GM19240 (cell line): ENCODE data around the gene SOD2.
"Not testable (repeated sequence)": the region's sequence is repeated elsewhere in the genome, so short reads cannot be mapped to it uniquely, and the experiment has no call there.

Source experiments
- DNase-seq: peaks from one replicate; pipeline ENCODE4 v3.0.0; 2011; ENCODE audit warnings: low spot score; ENCODE audit not compliant: insufficient read length

The SOD2 gene

DNA sequence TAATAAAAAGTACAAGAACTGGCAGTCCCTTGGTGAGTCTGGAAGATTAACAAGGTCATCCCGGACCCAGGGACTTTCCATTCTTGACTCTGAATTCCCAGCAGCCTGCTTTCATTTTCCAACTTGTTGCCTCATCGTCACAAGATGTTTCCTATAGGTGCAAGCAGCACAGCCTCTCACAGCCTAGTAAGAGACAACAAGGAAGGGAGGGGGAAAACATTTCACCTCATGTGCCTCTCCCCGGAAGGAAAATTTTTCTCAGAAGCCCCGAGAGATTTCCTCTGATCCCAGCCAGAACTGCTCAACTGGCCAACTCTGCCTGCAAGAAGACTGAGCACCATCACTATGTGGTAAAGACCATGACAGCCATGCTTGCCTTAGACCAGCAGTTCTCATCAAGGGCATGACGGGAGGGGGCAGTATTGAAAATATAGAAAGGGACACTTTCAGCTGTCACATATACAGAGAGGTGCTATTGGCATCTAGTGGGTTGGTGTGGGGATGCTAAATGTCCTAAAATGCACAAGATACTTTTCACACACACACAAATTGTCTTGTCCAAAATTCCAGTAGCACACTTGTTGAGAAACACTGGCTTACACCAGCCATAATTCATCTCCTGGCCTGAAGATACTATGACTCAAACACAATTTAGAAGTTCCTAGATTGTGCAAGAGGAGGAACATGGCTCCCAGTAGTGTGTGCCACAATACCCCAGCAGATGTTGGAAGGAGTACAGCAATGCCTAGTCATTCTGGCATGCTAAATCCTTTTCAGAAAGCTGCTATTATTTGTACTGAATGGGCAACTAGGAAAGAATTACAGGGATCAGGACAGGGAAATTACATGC lies 23.4 kb upstream of the SOD2 start:
- DNase-seq: no peak

DNA sequence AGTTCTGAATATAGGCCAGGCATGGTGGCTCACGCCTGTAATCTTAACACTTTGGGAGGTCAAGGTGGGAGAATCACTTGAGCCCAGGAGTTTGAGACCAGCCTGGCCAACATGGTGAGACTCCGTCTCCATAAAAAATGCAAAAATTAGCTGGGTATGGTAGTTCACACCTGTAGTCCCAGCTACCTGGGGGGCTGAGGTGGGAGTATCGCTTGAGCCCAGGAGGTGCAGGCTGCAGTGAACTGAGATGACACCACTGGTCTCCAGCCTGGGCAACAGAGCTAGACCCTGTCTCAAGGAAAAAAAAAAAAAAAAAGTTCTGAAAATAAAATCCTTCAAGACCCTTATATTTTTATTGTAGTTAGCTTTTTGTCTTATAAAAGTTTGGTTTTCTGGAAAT lies 22.6 kb upstream of the SOD2 start:
- no peak for DNase-seq

DNA sequence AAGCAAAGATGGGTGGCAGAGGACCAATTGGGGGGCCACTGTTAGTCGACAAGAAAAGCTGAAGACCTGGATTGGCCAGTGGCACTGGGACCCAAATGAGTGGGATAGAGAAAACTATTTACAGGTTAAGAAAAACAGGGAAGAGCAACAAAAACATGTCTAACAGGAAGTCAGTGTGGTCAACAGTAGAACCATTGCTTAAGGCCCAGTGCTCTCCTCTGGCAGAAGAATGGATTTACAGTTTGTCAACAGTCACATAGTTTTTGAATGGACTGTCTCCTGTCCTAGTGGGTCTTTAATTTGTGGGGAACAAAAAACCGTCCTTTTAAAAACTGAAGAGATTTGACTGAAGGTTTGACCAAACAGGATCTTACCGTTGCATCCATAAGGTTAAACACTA lies 22.1 kb upstream of the SOD2 start:
- no peak for DNase-seq

DNA sequence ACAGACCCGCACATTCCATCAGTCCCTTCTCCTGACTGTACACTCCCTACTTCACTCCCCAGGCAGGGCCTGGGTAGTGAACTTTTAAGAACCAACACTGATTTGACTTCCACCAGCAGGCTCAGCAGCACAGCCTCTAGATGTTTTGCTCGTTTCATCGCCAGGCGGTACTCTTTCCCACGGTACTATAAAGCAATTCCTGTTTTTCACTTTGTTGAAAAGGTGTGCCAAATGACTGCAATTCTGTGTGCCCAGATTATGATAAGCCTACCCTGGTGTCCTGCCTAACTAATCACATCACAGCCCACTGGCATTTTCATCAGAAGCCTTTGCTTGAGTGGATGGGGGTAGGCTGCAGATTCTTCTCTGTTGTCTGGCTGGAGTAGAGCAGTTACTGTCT lies 21.4 kb upstream of the SOD2 start:
- DNase-seq: no peak

DNA sequence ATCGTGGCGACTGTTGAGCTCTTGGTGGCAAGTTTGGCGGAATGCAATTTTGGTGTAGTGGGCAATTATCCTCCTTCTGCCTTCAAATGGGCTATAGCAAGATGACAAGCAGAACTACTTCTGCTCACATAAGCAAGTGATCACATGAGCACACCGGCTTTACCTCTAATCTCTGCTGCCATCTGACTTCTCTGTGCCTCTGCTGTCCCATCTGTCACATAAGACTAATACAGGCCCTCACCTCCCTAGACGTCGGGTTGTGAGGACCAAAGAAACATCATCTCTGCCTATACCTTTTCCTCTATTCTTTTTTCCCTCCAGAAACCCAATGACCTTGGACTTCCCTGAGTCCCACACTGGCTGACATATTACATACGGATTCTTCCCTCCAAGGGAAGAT lies 20.9 kb upstream of the SOD2 start:
- DNase-seq: no peak

GRCh38 chr6:159712389-159712788 lies 19.3 kb upstream of the SOD2 start:
- DNase-seq: not testable (repeated sequence)

DNA sequence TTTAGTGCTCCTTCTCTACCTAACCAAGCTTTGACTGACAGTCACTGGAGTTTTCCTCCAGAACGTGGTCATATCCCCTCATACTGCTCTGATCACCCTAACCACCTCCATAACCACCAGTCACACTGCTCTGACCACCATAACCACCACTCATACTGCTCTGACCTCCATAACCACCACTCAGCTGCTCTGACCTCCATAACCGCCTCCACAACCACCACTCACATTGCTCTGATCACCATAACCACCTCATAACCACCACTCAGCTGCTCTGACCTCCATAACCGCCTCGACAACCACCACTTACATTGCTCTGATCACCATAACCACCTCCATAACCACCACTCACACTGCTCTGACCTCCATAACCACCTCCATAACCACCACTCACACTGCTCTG lies 17.6 kb upstream of the SOD2 start:
- not testable (repeated sequence) for DNase-seq

DNA sequence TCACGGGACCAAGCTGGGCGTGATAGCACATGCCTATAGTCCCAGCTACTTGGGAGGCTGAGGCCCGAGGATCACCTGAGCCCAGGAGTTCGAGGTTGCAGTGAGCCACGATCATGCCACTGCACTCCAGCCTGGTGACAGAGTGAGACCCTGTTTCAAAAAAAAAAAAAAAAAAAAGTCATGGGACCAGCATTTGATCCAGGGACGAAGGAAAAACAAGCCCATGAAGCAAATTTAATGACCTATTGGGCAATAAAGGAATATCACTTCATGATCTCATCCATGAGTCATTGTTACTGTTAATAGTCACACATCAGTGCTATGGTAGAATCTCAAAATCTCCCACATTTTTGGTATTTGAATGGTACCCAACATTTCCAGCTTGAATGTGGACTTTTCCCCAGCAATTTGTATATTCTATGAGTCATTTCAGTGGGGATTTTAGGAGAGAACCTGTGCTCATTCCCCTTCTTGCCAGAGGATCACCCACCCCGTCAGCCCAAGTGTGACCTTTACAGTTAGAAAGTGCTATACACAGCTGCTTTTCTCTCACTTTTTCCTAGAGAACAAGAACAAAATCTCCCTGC lies 8.5 kb upstream of the SOD2 start:
- no peak for DNase-seq

GRCh38 chr6:159700970-159701369 lies 7.9 kb upstream of the SOD2 start:
- no peak for DNase-seq

DNA sequence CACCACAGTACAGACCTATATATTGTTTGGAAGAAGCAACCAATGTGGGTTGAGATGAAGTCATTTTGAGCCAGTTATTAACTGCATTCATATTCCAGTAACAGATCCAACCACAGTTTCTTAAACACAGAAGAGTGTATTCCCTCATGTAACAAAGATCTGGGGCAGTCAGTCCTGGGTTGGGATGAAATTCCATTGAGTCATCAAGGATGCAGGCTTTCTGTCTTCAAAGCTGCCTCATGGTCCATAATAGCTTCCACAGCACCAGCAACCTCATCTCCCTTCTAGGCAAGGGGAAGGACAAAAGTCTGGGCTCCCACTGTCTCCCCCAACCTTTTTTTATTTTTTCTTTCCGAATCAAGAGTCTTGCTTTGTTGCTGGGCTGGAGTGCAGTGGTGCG lies 2.9 kb upstream of the SOD2 start:
- DNase-seq: no peak

- DNase-seq: no peak
Observed at GRCh38 chr6:159693894-159694545, 979 bp upstream of the SOD2 start.

DNA sequence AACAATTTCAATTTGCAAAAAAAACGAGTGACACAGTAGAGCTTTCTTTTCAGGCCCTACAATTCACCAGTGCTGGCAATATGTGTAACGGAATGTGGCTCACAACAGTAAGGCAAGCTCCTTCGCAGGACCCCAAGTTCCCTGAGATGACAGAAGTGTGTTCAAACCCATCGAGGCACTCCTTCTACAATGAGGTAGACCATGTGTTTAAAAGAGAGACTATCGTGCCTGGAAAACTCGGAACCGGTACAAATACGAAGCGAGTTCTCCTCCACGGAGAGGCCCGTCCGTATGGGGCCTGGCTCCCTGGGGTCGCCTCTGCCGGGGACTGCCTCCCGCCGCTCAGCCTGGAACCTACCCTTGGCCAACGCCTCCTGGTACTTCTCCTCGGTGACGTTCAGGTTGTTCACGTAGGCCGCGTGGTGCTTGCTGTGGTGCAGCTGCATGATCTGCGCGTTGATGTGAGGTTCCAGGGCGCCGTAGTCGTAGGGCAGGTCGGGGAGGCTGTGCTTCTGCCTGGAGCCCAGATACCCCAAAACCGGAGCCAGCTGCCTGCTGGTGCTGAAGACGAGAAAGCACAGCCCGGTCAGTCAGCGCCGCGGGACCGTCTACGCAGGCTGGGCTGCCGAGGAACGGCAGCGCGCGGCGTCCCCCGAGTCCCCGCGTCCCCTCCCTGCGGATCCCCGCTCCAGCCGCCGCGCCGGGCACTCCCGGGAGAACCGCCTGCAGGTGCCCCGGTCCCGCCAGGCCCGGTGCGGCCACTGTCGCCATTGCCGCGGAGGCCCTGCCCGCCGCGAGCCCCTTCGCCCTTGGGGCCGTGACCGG lies 526 bp downstream of the SOD2 start:
- DNase-seq: peak; percentile 33

DNA sequence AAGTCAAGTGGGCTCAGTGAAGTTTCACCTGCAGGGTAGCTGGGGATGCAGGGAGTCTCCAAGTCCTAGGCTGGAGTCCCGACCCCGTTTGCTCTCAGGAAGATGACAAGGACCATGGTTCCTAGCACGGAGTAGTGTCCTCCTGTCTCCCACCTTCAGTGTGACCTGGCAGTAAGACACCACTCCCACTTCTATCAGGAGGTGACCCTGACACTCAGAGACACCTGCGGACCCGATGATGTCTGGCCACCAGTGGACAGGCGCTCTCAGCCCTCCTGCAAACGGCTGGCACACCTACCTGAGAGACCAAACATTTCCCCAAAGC lies 1.1 kb downstream of the SOD2 start:
- no peak for DNase-seq

- DNase-seq: no peak
Observed at GRCh38 chr6:159691133-159691962, 1.7 kb downstream of the SOD2 start.

GRCh38 chr6:159690135-159690534 lies 2.9 kb downstream of the SOD2 start:
- not testable (repeated sequence) for DNase-seq

GRCh38 chr6:159689001-159689400 lies 4.0 kb downstream of the SOD2 start:
- DNase-seq: no peak

- DNase-seq: no peak
Observed at GRCh38 chr6:159688266-159688905, 4.7 kb downstream of the SOD2 start.

DNA sequence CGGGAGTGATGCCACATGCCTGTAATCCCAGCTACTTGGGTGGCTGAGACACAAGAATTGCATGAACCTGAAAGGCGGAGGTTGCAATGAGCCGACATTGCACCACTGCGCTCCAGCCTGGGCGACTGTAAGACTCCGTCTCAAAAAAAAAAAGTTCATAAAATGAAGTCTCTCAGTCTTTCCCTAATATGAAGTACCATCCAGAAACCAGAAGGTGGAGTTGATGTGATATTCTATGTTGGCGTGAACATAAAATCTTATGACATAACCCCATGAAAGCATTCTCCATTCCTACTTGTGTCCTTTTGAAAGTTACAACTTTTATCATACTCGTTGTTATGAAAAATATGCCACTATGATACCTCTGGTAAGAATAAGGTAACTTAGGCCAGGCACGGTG lies 5.7 kb downstream of the SOD2 start:
- DNase-seq: no peak

DNA sequence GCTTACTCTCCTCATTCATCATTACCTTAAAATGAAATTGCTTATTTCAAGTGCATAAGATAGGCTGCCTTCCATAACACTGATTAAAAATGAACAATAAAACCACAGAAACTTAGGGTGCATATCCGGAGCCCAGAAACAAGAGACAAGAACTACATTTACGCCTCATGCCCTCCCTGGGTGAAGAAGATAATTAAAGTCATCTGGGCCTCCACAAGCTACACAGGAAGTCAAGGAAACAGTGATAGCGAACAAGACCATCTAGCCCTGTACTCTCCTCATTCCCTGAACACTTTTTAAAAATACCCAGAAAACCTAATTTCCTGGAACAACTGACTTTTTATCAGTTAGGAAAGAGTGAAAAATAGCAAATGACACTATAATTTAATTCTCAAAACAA lies 6.3 kb downstream of the SOD2 start:
- no peak for DNase-seq

GRCh38 chr6:159686040-159686439 lies 7.0 kb downstream of the SOD2 start:
- no peak for DNase-seq

DNA sequence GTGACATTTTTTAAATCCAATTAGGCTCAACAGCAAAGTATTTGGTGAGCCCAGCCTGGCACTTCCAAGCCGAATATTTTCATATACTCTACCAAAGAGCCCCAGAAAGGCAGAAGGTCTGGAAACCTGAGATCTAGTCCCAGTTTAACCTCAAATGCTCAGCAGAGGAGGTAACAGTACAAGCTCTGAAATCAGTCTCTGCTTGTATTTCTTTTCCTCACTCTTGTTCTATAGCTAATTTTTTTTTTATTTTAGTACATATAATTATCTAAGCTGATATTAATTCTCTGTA lies 9.1 kb downstream of the SOD2 start:
- DNase-seq: no peak
